Measurements from ENCODE around the gene NHERF1.

DNA sequence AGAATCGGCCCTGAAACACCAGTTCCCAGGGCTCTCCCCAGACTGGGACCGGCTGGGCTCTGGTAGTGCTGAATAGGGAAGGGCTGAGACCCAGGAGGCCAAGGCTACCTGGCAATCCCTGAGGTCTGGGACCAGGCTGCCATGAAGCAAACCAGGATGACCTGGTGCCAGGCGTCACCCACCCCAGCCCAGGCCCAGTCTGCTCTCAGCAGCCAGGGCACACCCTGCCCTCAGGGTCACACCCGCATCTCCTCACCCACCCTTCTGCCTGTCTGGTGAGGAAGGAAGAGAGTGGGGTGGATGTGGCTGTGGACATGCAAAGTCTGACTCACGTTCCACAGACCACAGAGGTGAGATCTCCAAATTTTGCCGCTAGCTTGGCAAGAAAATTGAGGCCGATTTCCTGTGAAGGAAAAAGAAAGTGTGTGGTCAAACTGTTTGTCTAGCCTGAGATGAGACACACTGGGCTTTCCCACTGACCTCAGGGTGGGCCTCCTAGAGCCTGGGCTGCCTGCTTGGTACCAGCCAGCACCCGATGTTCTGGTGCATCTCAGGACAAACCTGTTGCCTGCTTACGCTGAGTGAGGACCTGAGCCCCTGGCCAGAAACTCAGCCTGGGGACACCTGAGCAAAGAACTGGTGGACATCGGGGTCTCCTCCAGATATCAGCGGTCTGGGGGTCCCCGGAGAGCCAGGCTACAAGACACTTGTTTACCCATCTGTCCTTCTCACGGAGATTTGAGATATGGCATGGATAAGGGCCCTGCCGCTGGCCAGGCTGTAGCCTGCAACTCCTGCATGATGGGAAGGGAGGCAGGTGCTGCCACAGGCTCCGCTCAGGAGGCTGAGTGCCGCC lies 17.7 kb upstream of the NHERF1 start:
- TF ChIP-seq EP300 (IDR thresholded peaks at IDR 0.05; ENCODE audit: borderline replicate concordance) (no peak), RAD21 (IDR thresholded peaks at IDR 0.05; ENCODE audit: low read depth) (no peak), USF1 (IDR thresholded peaks at IDR 0.05) (no peak)
- TF ChIP-seq, protein P1, sequence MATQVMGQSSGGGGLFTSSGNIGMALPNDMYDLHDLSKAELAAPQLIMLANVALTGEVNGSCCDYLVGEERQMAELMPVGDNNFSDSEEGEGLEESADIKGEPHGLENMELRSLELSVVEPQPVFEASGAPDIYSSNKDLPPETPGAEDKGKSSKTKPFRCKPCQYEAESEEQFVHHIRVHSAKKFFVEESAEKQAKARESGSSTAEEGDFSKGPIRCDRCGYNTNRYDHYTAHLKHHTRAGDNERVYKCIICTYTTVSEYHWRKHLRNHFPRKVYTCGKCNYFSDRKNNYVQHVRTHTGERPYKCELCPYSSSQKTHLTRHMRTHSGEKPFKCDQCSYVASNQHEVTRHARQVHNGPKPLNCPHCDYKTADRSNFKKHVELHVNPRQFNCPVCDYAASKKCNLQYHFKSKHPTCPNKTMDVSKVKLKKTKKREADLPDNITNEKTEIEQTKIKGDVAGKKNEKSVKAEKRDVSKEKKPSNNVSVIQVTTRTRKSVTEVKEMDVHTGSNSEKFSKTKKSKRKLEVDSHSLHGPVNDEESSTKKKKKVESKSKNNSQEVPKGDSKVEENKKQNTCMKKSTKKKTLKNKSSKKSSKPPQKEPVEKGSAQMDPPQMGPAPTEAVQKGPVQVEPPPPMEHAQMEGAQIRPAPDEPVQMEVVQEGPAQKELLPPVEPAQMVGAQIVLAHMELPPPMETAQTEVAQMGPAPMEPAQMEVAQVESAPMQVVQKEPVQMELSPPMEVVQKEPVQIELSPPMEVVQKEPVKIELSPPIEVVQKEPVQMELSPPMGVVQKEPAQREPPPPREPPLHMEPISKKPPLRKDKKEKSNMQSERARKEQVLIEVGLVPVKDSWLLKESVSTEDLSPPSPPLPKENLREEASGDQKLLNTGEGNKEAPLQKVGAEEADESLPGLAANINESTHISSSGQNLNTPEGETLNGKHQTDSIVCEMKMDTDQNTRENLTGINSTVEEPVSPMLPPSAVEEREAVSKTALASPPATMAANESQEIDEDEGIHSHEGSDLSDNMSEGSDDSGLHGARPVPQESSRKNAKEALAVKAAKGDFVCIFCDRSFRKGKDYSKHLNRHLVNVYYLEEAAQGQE (IDR thresholded peaks at IDR 0.05; ENCODE audit: low read depth) = no peak
